GM12872 (cell line): Measurements from ENCODE around the gene PPM1L.

Source experiments
- CTCF ChIP-seq: IDR thresholded peaks from 3 replicates; pipeline ENCODE4 v1.5.1; 2011; ENCODE audit warnings: low read depth, mild to moderate bottlenecking, low read length, moderate library complexity; ENCODE audit not compliant: insufficient read depth

Gene PPM1L

GRCh38 chr3:160797356-160797755 lies 41.3 kb downstream of the PPM1L start:
- no peak for TF ChIP-seq CTCF

- no peak for TF ChIP-seq CTCF
Measured at GRCh38 chr3:160801386-160802118, 45.5 kb downstream of the PPM1L start.

- TF ChIP-seq CTCF, result no peak
Measured at GRCh38 chr3:160804762-160805161, 48.7 kb downstream of the PPM1L start.

- TF ChIP-seq CTCF, result no peak
Measured at GRCh38 chr3:160806094-160806493, 50.1 kb downstream of the PPM1L start.

DNA sequence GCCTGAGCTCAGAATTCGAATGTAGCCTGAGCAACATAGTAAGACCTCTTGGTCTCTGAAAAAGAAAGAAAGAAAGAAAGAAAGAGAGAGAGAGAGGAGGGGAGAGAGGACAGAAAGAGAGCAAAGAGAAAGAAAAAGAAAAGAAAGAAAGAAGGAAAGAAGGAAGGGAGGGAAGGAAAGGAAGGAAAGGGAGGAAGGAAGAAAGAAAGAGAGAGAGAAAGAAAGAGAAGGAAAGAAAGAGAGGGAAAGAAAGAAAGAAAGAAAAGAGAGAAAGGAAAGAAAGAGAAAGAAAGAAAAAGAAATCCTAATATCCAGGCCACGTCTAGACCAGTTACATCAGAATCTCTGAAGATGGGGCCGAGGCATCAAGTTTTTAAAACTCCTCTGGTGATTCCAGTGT lies 50.7 kb downstream of the PPM1L start:
- TF ChIP-seq CTCF, result no peak

DNA sequence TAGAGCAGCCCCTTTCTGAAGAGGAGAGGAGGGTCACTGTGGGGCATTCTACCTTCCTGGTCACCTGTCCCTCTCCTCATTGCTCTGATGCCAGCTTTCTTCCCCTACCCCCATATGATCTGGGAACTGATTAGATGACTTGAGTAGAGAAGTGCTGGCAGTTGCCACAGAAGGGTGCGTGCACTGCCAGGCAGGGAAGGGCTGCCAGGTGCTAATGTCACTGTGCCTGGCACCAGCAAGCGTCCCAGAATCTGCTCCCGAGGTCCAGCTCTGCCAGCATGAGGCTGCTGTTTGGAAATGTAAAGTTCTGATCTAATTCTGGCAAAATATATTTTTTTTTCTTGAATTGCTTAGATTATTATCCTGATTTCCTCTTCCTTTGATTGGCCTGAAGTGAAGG lies 52.8 kb downstream of the PPM1L start:
- TF ChIP-seq CTCF, result no peak

DNA sequence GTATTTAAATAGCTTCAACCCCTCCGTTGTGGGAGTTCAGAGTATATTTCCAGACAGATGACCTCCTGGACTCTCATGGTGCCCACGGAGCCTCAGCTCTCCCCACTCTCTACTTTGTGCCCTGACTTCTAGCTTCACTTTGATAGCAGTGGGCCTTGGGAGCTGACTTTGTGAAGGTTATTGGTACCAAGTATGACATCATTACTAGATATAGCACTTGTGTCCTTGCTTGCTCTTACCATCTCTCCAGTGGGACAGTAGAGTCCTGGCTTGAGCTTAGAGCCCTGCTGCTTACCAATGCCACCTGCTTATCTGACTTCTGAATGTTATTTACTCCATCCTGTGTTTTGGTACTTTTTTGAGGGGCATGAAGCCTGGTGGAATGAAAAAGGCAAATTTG lies 53.4 kb downstream of the PPM1L start:
- no peak for TF ChIP-seq CTCF
